ENCODE results near the gene ZFPM1.

ZFPM1 gene

DNA sequence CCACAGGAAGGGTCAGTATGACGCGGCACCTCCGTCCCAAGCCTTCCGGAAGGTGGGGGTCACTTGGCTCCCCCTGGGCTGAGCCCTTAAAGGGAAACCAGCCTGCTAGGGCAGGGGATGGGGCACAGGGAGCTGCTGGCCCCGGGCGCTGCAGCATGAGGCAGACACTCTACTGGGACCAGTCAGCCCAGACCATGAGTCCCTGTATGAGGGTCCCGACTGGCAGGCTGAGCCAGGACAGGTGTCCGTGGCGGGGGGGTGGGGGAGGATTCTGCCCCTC, 73.8 kb downstream of the ZFPM1 start:
- no peak for DNase-seq (ENCODE audit: low read depth)

DNA sequence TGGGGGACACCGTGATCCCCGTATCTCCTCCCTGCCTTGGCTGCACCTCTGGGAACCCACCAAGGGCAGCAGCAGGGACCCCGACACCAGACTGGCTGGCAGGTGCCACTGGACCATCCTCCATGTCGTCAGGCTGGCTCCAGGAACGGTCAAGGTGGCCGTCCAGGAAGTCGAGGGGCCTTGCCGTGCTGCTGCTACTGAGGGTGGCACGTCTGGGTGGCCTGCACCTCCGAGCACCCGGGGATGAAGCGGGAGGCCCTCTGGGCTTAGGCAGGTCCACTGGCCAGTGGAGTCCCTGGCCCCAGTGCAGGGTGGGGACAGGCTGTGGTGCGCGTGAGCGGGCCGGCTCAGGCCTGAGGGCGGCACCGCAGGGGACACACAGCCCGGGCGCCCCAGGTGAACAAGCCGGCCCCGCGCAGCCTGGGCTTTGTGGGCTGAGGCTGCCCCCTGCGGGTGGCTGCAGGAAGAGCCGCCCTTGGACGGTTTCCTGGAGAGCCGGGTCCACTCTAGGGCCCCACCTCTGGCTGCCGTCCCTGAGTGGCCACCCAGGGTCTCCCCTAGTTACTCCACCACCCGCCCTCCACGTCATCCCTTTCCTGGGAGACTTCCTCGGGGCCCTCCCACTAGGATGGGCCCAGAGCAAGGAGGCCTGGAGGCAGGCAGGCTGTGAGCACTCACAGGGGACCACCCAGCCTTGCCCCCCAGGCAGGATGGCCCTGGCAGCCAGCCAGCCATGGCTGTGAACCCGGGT, 74.3 kb downstream of the ZFPM1 start:
- peak; percentile 41 for DNase-seq (ENCODE audit: low read depth)

- DNase-seq (ENCODE audit: low read depth): no peak
Observed at GRCh38 chr16:88527937-88528743, 75.1 kb downstream of the ZFPM1 start.

- DNase-seq (ENCODE audit: low read depth): no peak
Observed at GRCh38 chr16:88528902-88529318, 75.8 kb downstream of the ZFPM1 start.

DNA sequence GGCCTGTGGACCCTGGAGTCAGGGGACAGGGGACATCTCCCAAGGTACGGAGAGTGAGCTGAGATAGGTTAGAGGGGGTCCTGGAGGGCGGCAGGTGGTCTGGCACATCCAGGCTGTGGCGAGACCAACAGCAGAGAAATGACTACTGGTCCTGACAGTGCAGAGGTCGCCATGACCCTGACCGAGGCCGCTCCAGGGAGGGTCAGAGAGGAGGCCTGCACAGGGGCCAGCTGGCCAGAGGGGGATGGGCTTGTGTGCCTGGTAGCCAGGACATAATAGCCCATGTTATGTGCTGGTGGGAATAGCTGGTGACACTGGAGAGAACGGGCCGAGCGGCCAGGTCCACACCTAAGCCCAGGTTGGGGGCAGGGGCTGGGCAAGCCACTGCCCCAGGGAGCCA, 76.5 kb downstream of the ZFPM1 start:
- no peak for DNase-seq (ENCODE audit: low read depth)

DNA sequence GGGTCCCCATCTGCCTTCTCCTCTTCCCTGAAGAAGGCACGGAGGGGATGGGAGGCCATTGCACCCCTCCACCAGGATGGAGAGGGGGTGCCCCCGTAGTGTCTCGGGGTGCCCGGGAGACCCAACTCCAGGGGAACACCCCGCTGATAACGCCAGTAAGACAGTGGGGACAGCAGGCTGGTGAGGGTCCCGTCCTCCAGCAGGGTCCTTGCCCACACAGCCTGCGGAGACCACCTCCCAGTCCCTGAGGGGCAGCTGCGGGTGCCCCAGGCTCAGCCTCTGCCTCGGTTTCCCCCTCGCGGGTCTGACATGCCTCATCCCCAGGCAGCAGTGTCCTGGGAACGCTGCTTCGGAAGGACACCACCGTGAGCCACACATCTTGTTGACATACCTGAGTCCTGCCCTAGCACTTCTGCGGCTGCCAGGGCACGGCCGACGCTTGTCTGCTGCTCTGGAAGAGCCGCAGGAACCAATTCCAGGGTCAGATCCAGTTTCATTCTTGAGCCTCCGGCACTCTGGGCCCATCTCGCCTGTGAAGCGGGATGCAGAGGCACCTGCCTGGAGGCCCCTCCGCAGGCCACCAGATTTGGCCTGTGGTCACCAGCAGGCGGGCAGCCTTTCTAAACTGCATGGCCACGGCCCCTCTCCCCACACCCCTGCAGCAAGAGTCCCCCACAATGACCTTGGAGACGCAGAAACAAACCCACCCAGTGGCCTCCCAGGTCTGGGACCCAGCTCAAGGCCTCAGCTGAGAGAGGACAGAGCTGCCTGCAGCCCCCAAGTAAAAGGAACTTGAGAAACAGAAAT, 77.2 kb downstream of the ZFPM1 start:
- no peak for DNase-seq (ENCODE audit: low read depth)

DNA sequence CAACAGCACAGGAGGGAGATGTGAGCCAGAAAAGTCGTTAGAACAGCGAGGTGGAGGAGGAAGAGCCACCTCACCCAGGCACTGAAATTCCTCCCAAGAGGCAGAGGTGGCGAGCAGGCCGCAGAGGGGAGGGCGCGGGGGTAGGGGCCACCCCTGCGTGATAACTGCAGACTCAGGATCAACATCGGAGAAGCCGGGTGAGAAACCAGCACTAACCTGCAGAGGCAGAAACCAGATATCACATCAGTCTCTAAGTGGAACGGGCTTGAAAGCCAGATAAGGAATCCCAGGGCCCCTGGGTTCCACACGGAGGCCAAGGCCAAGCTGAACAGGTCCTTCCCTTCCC, 77.8 kb downstream of the ZFPM1 start:
- DNase-seq (ENCODE audit: low read depth): no peak

- DNase-seq (ENCODE audit: low read depth): no peak
Observed at GRCh38 chr16:88531346-88531745, 78.3 kb downstream of the ZFPM1 start.

DNA sequence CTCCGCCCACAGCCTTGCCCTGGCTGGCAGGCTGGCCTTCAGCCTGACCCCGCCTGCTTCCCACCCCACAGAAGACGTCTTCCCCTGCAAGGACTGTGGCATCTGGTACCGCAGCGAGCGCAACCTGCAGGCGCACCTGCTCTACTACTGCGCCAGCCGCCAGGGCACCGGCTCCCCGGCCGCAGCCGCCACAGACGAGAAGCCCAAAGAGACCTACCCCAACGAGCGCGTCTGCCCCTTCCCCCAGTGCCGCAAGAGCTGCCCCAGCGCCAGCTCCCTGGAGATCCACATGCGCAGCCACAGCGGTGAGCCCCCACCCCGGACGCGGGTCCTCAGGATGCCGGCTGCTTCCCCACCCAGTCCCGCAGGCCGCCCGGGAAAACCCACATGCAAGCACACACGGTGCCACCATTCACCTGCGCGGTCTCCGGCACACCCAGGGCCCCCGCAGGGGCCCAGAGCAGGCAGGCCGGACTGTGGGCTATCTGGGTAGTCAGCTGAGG, 78.9 kb downstream of the ZFPM1 start:
- DNase-seq (ENCODE audit: low read depth): no peak

DNA sequence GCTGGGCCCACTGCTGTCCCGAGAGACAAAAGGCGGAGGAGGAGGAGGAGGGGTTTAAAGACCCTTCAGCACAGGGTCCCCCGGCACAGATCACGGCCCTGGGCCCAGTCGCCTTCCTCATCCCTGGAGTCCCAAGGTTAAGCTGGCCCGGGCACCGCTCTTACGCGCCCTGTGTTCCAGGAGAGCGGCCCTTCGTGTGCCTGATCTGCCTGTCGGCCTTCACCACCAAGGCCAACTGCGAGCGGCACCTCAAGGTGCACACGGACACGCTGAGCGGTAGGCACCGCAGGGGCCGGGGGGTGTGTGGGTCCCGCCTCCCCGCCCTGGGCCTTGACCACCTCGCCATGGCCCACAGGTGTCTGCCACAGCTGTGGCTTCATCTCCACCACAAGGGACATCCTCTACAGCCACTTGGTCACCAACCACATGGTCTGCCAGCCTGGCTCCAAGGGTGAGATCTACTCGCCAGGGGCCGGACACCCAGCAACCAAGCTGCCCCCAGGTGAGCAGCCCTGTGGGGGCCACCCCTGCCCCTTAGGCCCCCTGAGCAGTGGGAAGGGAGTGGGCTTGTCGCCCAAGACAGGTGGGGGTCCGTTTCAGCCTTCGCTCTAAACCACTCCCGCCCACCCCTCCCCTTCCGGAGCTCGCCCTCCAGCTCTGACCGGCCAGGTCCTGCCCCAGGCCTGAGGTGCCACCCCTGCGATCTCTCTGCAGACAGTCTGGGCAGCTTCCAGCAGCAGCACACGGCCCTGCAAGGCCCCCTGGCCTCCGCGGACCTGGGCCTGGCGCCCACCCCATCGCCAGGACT, 79.6 kb downstream of the ZFPM1 start:
- DNase-seq (ENCODE audit: low read depth): no peak

- DNase-seq (ENCODE audit: low read depth): no peak
Observed at GRCh38 chr16:88533381-88533917, 80.4 kb downstream of the ZFPM1 start.

DNA sequence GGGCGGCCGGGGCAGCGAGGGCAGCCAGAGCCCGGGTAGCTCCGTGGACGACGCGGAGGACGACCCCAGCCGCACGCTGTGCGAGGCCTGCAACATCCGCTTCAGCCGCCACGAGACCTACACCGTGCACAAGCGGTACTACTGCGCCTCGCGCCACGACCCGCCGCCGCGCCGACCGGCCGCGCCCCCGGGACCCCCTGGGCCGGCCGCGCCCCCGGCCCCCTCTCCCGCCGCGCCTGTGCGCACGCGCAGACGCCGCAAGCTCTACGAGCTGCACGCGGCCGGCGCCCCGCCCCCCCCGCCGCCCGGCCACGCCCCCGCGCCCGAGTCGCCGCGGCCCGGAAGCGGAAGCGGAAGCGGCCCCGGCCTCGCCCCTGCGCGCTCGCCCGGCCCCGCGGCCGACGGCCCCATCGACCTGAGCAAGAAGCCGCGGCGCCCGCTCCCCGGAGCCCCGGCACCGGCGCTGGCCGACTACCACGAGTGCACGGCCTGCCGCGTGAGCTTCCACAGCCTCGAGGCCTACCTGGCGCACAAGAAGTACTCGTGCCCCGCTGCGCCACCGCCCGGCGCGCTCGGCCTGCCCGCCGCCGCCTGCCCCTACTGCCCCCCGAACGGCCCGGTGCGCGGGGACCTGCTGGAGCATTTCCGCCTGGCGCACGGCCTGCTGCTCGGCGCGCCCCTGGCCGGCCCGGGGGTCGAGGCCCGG, 81.0 kb downstream of the ZFPM1 start:
- DNase-seq (ENCODE audit: low read depth): peak; percentile 75

- no peak for DNase-seq (ENCODE audit: low read depth)
Observed at GRCh38 chr16:88534638-88535190, 81.6 kb downstream of the ZFPM1 start.

DNA sequence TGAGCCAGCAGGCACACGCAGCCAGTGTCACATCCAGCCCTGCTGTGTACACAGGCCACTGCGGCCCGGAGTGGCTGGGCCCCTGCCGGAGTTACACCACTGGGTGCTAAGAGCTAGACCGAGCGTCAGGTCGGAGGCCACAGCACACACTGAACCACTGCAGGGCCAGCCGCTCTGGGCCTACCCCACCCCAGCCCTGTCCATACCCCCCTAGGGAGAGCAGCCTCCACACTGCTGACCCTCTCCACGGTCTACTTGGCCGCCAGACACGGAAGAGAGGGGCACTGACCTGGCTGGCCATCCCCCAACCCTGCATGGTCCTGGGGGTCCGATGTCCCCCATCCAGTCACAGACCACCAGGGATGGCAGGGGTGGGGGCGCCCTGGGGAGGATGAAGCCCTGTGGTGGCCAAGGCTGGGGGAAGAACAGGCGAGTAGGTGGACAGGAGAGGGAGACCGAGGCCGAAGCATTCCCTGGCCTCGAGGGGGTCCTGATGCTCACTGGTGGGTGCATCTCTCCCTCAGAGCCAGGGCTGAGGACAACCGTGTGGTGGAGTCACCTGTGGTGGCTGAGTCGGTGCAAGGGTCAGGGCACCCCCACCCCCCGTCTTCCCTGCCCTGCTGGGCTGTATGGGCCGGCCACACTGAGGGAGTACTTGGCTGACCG, 82.2 kb downstream of the ZFPM1 start:
- no peak for DNase-seq (ENCODE audit: low read depth)

GRCh38 chr16:88535857-88536222, 82.8 kb downstream of the ZFPM1 start:
- DNase-seq (ENCODE audit: low read depth): no peak

GRCh38 chr16:88536510-88536909, 83.4 kb downstream of the ZFPM1 start:
- no peak for DNase-seq (ENCODE audit: low read depth)

DNA sequence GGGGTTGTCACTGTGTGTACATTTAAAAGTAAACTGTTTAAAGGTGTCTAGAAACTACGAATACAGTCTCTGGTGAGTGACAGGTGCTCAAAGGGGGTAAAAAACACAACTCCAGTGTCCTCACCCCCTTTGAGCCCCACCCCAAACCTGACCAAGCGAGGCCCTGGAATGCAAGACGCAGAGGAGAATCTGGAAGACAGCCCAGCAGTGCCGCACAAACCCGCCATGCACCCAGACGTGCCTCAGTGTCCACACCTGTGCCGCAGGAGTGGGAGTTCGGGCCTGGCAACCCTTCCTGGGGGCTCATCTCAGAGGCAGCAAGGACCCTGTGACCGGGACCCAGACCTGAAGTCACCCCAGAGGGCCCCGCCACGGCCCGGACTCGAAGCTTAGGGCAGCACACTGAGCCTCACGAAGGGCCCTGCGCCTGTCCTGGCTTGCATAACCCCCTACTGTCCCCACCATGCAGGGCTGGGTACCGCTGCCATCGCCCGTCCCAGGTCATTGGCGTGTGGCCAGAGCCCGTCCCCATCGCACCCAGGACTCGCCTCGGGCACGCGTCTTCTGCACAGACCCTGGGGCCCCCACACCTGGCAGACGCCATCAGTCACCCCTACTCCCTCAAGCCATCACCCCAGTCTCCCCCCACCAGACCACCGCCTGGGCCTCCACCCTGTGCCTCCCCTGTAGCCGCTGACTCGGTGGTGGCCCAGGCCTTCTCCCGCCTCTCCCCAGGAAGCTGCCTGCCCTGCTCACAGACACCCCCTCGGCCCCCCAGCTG, 84.1 kb downstream of the ZFPM1 start:
- no peak for DNase-seq (ENCODE audit: low read depth)

GRCh38 chr16:88537859-88538258, 84.8 kb downstream of the ZFPM1 start:
- no peak for DNase-seq (ENCODE audit: low read depth)

DNA sequence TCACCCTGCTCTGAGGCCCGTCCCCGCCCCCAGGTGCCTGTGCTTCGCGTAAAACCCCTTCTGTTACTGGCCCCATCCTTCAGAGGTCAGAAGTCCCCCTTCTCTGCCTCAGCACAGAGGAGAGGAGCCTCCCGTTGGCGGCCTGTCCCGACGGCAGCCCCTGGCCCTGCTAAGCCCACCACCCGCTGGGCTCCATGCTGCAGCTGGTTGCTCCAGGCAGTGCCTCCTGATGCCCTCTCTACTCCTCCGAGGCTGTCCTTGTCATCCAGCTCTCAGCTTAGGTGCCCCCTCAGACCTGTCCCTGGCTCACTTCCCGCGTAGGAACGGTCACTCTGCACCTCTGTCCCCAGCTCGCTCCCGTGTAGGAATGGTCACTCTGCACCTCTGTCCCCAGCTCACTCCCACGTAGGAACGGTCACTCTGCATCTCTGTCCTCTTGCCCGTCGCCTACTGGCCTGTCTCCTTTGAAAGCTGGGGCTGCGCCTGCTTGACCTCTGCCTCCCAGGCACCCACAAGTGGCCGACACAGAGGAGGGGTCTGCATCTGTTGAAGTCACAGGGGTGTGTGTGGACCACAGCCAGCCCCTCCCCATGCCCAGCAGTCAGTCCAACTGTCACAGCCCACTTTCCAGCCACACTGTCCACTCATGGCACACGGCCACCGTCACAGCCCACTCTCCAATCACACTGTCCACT, 85.4 kb downstream of the ZFPM1 start:
- DNase-seq (ENCODE audit: low read depth): no peak
